Measurements from ENCODE around the gene HOXD4.

GRCh38 chr2:176137906-176138305, 13.4 kb upstream of the HOXD4 start:
- TF ChIP-seq POLR2A (IDR thresholded peaks at IDR 0.05; ENCODE audit: low read length) (no peak), GATA1 (IDR thresholded peaks at IDR 0.05; ENCODE audit: low read depth, low read length) (no peak)
